Measurements from ENCODE around the gene KIF5C.

Gene KIF5C

GRCh38 chr2:149020432-149020851, 145.4 kb downstream of the KIF5C start:
- DNase-seq: no peak

GRCh38 chr2:149021271-149021719, 146.3 kb downstream of the KIF5C start:
- no peak for DNase-seq

- DNase-seq: no peak
These were observed 146.7 kb downstream of the KIF5C start for GRCh38 chr2:149021761-149022160.

- no peak for DNase-seq
These were observed 148.1 kb downstream of the KIF5C start for GRCh38 chr2:149023091-149023490.

- DNase-seq: no peak
These were observed 152.7 kb downstream of the KIF5C start for GRCh38 chr2:149027590-149028250.

GRCh38 chr2:149028377-149028776, 153.3 kb downstream of the KIF5C start:
- DNase-seq: no peak

- no peak for DNase-seq
These were observed 153.9 kb downstream of the KIF5C start for GRCh38 chr2:149028891-149029290.

GRCh38 chr2:149029307-149029965, 154.4 kb downstream of the KIF5C start:
- no peak for DNase-seq

- DNase-seq: no peak
These were observed 156.4 kb downstream of the KIF5C start for GRCh38 chr2:149031396-149031795.

GRCh38 chr2:149033716-149034115, 158.7 kb downstream of the KIF5C start:
- DNase-seq: no peak

GRCh38 chr2:149034406-149034805, 159.4 kb downstream of the KIF5C start:
- no peak for DNase-seq

GRCh38 chr2:149036507-149037293, 161.7 kb downstream of the KIF5C start:
- DNase-seq: no peak

GRCh38 chr2:149037851-149038250, 162.8 kb downstream of the KIF5C start:
- DNase-seq: no peak

GRCh38 chr2:149038442-149039212, 163.6 kb downstream of the KIF5C start, which contains the start of gene LYPD6B:
Gene LYPD6B (plus strand): TSS chr2:149038699. CDS start chr2:149130949, 92,250 bp downstream.
- no peak for DNase-seq

- no peak for DNase-seq
These were observed 164.2 kb downstream of the KIF5C start for GRCh38 chr2:149039213-149039724.

GRCh38 chr2:149040451-149040850, 165.4 kb downstream of the KIF5C start:
- peak; percentile 21 for DNase-seq

- no peak for DNase-seq
These were observed 166.5 kb downstream of the KIF5C start for GRCh38 chr2:149041482-149041881.

GRCh38 chr2:149042881-149043280, 167.9 kb downstream of the KIF5C start:
- no peak for DNase-seq

- no peak for DNase-seq
These were observed 169.5 kb downstream of the KIF5C start for GRCh38 chr2:149044500-149044899.

GRCh38 chr2:149047118-149047517, 172.1 kb downstream of the KIF5C start:
- DNase-seq: no peak

- no peak for DNase-seq
These were observed 174.1 kb downstream of the KIF5C start for GRCh38 chr2:149049142-149049541.

GRCh38 chr2:149050188-149050587, 175.2 kb downstream of the KIF5C start:
- no peak for DNase-seq

GRCh38 chr2:149055751-149056150, 180.7 kb downstream of the KIF5C start:
- no peak for DNase-seq

Data from activated naive CD4-positive, alpha-beta T cell treated with anti-CD3 and anti-CD28 coated beads, Interleukin-2, amount 50 U/mL, for 16 hours (primary cell).